Fibroblast of skin of scalp (primary cell): ENCODE measurements around the gene FSTL4.
"Not testable (repeated sequence)": the region's sequence is repeated elsewhere in the genome, so short reads cannot be mapped to it uniquely, and the experiment has no call there.

ENCODE experiments used
- DNase-seq: peaks from one replicate; pipeline ENCODE4 v3.0.0-alpha.2; 2013

The FSTL4 gene

DNA sequence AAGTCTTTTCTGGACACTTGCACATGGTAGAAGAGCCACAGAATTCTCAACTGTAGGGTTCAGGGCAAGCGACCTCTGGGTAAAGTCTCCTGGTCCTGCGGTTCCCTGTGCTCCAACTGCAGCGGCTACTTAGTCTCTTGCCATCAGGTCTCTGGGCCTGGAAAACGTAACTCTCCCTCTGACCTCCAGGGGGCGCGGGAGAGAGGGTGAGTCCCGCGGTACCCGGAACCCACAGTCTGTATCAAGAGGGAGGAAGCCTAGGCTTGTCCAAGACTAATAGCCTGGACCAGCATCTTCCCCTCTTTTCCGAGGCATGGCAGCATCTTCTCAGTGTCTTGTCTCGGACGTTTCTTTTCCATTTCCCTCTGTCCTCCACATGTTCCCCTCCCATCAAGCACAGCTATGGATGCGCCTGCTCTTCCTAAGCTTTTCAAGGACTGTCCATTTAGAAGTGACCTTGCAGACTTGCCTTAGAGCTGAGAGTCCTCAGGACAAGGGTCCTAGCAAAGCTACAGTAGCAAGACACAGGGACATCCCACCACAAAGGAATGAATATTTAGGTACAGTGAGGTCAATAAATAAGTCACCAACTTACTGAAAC, 59.3 kb downstream of the FSTL4 start:
- DNase-seq: peak; percentile 53

DNA sequence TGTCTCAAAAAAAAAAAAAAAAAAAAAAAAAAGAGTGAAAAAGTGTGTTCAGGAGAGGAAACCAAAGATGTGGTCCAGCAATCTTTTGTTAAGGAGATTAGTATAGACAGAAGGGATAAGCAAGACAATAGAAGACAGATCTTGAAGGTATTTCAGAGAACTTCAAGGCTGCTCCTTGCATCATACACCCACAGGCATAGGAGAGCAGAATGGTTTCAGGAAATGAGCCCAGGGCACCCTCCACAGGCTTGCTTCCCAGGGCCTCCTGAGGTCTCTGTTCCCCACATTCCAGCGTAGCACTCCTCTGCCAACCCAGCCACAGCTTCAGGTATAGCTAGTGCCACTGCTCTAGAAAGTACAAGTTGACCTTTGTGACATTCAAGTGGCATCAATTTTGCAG, 65.8 kb downstream of the FSTL4 start:
- no peak for DNase-seq

- DNase-seq: no peak
These were observed 68.0 kb downstream of the FSTL4 start for GRCh38 chr5:133544346-133544745.

DNA sequence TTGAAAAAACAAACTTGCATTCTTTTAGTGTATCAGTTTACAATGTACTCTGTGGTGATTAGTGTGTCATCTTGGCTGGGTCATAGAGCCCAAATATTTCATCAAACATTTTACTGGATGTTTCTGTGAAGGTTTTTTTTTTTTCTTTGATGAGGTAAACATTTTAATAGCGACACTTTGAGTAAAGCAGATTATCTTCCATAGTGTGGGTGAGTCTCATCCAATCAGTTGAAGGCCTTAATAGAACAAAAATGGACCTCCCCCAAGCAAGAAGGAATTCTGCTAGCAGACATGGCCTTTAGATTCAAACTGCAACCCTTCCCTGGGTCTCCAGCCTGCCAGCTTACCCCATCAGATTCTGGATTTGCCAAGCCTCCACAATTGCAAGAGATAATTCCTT, 72.5 kb downstream of the FSTL4 start:
- DNase-seq: no peak

DNA sequence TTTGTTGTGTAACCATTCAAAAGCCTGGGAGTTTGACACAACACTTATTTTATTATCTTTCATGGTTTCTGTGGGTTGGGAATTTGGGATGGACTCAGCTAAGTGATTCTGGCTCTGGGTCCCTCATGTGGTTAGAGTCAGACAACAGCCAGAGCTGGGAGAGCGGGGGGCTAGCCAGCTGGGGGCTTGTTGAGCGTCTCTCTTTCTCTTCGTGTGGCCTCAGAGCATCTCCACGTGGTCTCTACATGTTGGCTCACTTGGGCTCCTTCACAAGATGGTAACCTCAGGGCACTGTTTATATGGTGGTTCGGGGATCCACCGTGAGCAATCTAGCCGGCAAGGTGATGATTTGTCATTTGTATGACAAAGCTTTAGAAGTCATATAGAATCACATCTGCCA, 73.6 kb downstream of the FSTL4 start:
- DNase-seq: no peak

DNA sequence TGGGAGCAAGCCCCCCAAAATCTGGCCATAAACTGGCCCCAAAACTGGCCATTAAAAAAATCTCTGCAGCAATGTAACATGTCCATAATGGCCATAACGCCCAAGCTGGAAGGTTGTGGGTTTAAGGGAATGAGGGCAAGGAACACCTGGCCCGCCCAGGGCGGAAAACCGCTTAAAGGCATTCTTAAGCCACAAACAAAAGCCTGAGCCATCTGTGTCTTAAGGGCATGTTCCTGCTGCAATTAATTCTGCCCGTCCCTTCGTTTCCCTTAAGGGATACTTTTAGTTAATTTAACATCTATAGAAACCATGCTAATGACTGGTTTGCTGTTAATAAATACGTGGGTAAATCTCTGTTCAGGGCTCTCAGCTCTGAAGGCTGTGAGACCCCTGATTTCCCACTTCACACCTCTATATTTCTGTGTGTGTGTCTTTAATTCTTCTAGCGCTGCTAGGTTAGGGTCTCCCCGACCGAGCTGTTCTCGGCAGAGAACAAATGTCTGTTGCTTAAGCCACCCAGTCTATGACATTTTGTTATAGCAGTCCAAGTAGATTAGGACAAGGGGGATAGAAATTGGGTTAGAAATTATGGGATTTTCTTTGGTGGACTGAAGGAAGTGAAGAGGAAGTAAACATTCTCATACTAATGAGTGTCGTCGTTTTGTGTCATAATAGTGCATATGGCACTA, 77.0 kb downstream of the FSTL4 start:
- not testable (repeated sequence) for DNase-seq

GRCh38 chr5:133534566-133534965, 77.8 kb downstream of the FSTL4 start:
- DNase-seq: no peak

DNA sequence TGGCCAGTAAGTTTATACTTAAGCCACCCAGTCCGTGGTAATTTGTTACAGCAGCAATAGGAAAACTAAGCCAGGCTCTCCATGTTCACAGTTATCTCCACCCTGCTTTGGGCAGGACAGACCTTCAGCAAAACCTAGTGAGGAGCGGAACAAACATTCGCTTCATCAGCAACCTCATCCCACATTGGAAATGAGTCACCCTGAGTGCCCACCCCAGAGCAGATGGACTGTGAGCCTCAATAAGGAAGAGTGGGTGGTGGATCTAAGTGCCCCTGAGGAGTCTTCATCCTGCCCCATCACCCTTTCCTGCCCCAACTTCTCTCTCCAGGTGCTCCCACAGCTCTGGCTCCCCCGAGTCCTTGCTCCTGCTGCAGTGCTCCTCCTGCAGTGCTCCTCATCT, 78.8 kb downstream of the FSTL4 start:
- no peak for DNase-seq

GRCh38 chr5:133531594-133531993, 80.7 kb downstream of the FSTL4 start:
- peak; percentile 54 for DNase-seq

DNA sequence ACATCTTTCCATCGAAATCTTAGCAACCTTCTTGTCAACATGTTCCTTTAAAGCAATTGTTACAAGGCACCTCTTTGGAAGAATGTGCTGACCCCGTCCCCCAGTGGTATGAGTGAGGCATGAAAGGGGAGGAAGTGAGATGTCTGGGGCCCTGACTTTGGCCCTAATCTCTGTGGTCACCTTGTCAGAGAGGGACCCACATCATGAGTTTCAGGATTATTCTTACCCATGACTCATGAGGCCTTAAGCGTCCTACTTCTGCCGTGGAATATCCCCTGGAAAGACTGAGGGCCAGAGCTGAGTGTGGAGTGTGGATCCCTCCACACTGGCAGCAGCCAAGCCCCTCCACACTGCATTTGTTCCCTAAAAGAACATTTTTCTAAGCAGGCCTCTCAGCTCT, 81.2 kb downstream of the FSTL4 start:
- no peak for DNase-seq

DNA sequence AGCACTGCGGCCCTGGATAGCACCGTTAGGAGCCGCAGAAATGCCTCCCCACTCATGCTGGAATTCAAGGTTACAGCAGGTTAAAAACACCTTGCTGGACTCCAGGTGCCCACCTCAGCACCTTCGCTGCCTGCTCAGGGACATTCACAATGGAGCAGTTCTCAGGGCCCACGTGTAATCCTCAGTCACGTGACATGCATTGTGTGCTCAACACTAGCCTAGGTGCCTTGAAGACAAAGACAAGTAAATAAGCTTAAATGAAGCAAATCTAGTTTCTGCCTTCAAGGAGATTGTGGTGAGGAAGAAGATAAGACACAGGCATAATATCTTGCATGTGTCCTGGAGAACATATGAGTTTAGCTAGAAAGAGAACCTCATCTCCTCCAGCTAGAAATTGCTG, 82.1 kb downstream of the FSTL4 start:
- no peak for DNase-seq

DNA sequence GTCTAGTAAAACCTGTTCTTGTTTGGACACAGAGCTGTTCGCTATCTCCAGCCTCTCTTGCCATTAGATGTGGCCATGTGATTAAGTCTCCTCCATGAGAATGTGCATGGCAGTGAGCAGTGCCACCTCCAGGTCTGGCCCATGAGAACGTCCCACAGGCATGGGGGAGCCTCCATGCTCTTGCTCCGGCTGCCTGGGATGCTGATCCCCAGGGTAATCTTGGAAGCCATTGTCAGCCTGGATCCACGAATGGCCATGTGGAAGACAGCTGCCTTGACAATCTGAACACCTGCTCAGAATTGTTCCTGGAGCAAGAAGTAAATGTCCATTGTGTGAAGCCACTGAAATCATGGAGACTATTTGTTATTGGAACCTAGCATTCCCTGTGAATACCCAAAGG, 83.5 kb downstream of the FSTL4 start:
- DNase-seq: no peak

DNA sequence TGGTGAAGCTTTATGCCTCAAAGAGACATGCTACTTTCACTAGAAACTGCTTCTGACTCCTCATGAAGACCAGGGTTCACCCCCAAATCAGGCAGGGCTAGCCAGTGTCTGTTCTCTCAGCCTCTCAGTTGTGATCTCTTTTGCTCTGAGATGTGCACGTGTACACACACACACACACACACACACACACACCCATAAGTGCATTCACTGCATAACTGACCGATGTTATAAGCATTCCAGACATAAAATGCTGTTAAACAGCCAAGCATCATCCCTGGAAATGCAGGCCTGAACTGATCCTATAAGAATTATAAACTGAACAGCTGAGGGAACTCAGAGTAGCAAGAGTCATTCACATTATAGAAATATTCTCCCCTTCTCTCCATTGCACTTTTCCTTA, 85.0 kb downstream of the FSTL4 start:
- peak; percentile 58 for DNase-seq

- DNase-seq: no peak
These were observed 86.0 kb downstream of the FSTL4 start for GRCh38 chr5:133526368-133526767.

DNA sequence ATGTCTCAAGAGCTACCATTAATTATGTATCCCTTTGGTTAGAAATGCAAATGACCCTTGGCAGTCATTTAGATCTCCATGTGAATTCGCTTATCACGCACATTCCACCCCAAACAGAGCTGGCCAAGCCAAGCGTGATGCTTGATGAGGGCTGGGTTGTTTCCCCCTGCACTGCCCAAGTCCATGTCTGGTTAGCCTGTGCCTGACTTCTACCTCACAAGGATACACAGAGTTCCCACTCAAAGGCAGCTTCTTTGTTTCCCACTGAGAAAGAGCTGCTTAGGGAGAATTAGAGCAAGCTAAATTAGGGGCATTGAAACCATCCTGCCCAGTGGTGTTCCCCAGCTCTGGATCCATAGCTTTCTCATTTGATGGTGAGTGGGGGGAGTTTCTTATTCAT, 87.2 kb downstream of the FSTL4 start:
- DNase-seq: no peak

DNA sequence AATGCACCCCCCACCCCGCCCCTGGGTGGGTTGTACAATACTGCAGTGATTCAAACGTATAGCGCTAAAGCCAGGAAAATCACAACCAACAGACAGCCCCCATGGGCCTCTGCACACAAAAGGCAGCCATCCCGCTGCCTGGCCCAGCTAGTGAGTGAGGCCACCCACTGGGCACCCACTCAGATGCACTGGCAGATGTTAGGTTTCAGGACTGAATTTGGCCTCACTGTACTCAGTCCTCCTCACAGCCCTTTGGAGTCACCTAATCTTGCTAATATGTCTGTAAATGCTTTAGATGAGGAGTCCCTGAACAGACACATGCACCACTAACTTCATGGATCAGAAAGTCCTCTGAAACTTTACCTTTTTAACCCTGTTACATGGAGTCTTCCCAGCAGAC, 87.7 kb downstream of the FSTL4 start:
- DNase-seq: no peak

DNA sequence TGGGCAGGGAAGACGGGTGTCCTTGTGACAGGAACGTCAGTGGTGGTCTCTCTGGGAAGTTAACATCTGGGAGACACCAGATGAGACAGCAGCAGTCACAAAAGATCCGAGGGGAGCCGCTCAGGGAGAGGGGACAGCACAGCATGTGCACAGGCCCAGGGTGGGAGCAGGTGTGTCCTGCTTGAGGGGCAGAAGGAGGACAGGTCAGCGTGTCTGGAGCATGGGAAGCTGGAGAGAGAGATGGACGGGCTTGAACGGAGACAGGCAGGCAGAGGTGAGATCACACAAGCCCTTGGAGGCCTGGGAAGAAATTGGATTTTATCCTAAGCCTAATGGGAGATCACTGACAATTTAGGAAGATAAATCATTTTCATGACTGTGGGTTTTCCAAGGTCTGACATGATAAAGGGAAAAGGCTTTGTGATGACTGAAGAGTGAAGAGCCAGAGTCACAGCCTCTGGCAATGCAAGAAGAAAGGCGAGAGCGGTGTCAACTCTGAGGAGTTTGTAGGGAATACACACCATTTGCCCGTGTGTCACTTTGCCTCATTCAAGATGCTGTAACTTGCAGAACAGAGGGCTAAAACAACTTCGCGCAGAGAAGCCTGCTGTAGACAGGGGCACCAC, 88.3 kb downstream of the FSTL4 start:
- no peak for DNase-seq

GRCh38 chr5:133523013-133523658, 89.2 kb downstream of the FSTL4 start:
- DNase-seq: no peak

GRCh38 chr5:133521801-133522200, 90.5 kb downstream of the FSTL4 start:
- no peak for DNase-seq

DNA sequence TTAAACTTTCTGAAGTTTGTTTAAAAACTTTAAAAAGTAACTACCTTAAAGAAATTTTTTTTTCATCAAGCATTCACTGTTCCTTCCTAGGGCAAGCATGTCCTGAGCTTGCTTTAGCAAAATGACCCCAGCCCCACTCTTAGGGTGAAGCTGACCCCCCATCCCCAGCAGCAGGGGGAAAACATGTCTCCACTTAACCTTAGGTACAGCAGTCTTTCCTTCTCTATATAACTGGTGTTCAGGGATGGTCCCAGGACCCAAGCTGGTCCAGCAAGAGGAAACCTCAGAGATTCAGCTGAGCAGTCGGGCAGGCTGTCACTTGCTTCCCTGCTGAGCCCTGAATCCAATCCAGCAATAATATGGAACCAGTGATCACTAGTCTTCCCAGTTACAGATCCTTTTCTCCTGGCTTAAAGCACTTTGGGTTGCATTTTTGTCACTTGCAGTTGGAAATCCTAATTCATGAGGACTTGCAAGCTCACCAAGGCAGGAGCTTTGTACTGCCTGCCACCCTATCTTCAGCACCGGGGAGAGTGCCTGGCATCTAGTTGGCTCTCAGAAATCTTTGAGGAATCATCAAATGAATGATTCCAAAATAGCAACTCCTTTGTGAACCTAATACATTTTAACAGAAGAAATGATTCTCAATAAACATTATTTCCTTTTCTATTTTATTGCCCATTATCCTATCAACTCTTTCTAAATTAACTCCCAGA, 91.2 kb downstream of the FSTL4 start:
- DNase-seq: no peak

- DNase-seq: no peak
These were observed 92.3 kb downstream of the FSTL4 start for GRCh38 chr5:133520062-133520461.

GRCh38 chr5:133519191-133519590, 93.2 kb downstream of the FSTL4 start:
- DNase-seq: no peak

DNA sequence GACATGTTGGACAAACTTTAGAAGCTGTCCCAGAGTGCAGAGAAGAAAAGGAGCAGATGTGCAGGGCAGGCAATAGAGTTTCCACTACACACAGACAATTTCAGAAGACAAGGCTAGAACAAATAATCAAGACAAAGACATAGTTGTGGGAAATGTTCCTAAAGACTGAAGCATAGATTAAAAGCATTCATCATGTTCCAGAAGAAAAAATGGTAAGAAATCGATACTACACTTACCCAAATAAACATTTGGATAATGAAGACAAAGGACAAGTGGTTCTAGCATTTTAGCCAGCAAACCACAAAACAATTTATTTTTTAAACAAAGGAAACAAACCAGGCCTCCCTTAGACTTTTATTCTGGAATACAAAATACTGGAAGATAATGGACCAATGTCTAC, 97.9 kb downstream of the FSTL4 start:
- no peak for DNase-seq
